ENCODE measurements around the gene SPTAN1. TPM values are rescaled to one million over a fixed set of nuclear protein-coding genes. Genes with fewer than 3 reads are reported as not detected.

The SPTAN1 gene
- total RNA-seq, 1 donor from 2014 or later, result 286 TPM

GRCh38 chr9:128588581-128589233 lies 36.3 kb downstream of the SPTAN1 start:
- intact Hi-C loops (cut with micrococcal nuclease), result no loop called here
- peaks cover 86% of the 10 kb centered on the region for H3K36me3 Mint-ChIP-seq (ENCODE audit: low read depth)
- no peak for DNase-seq (ENCODE audit: low spot score)

GRCh38 chr9:128593039-128593438 lies 40.7 kb downstream of the SPTAN1 start:
- Mint-ChIP-seq H3K36me3 (ENCODE audit: low read depth) (peaks cover 70% of the 10 kb centered on the region), H3K4me1 (ENCODE audit: low read depth) (peaks cover 5% of the 10 kb centered on the region), H3K27me3 (ENCODE audit: low read depth) (no peaks in the 10 kb centered on the region), H3K9me3 (no peaks in the 10 kb centered on the region), H3K4me3 (ENCODE audit: low read depth) (no peak overlapping the region), H3K27ac (no peak overlapping the region)
- no peak for DNase-seq (ENCODE audit: low spot score)
- intact Hi-C loops (cut with micrococcal nuclease), result no loop called here

More at GRCh38 chr9:128588581-128589233, 36.3 kb downstream of the SPTAN1 start:
- Mint-ChIP-seq H3K9me3 (no peaks in the 10 kb centered on the region), H3K27ac (peak overlapping the region; percentile 52), H3K27me3 (ENCODE audit: low read depth) (no peaks in the 10 kb centered on the region), H3K4me1 (ENCODE audit: low read depth) (peaks cover 10% of the 10 kb centered on the region), H3K4me3 (ENCODE audit: low read depth) (no peak overlapping the region)

- Mint-ChIP-seq H3K4me3 (ENCODE audit: low read depth) (no peak overlapping the region), H3K36me3 (ENCODE audit: low read depth) (peaks cover 68% of the 10 kb centered on the region), H3K4me1 (ENCODE audit: low read depth) (peaks cover 2% of the 10 kb centered on the region), H3K27ac (no peak overlapping the region), H3K27me3 (ENCODE audit: low read depth) (no peaks in the 10 kb centered on the region), H3K9me3 (no peaks in the 10 kb centered on the region)
- no peak for DNase-seq (ENCODE audit: low spot score)
- intact Hi-C loops (cut with micrococcal nuclease), result no loop called here
These were observed 41.5 kb downstream of the SPTAN1 start for GRCh38 chr9:128593856-128594255.

GRCh38 chr9:128595471-128595870 lies 43.1 kb downstream of the SPTAN1 start:
- Mint-ChIP-seq H3K4me1 (ENCODE audit: low read depth) (peaks cover 2% of the 10 kb centered on the region), H3K9me3 (no peaks in the 10 kb centered on the region), H3K27me3 (ENCODE audit: low read depth) (no peaks in the 10 kb centered on the region), H3K4me3 (ENCODE audit: low read depth) (no peak overlapping the region), H3K27ac (no peak overlapping the region), H3K36me3 (ENCODE audit: low read depth) (peaks cover 70% of the 10 kb centered on the region)
- DNase-seq (ENCODE audit: low spot score), result no peak
- intact Hi-C loops (cut with micrococcal nuclease), result no loop called here

GRCh38 chr9:128600099-128600498 lies 47.7 kb downstream of the SPTAN1 start:
- no peak overlapping the region for H3K4me3 Mint-ChIP-seq (ENCODE audit: low read depth)
- intact Hi-C loops (cut with micrococcal nuclease), result no loop called here

GRCh38 chr9:128603697-128604096 lies 51.3 kb downstream of the SPTAN1 start:
- intact Hi-C loops (cut with micrococcal nuclease), result no loop called here
- Mint-ChIP-seq H3K4me3 (ENCODE audit: low read depth) (no peak overlapping the region), H3K27me3 (ENCODE audit: low read depth) (no peaks in the 10 kb centered on the region), H3K9me3 (no peaks in the 10 kb centered on the region), H3K27ac (no peak overlapping the region), H3K36me3 (ENCODE audit: low read depth) (peaks cover 67% of the 10 kb centered on the region), H3K4me1 (ENCODE audit: low read depth) (no peaks in the 10 kb centered on the region)
- no peak for DNase-seq (ENCODE audit: low spot score)

More at GRCh38 chr9:128600099-128600498, 47.7 kb downstream of the SPTAN1 start:
- H3K4me1 Mint-ChIP-seq (ENCODE audit: low read depth), result no peaks in the 10 kb centered on the region
- no peak for DNase-seq (ENCODE audit: low spot score)
- H3K27ac Mint-ChIP-seq, result no peak overlapping the region
- H3K36me3 Mint-ChIP-seq (ENCODE audit: low read depth), result peaks cover 63% of the 10 kb centered on the region
- no peaks in the 10 kb centered on the region for H3K9me3 Mint-ChIP-seq
- H3K27me3 Mint-ChIP-seq (ENCODE audit: low read depth), result no peaks in the 10 kb centered on the region

- H3K4me1 Mint-ChIP-seq (ENCODE audit: low read depth), result no peaks in the 10 kb centered on the region
- H3K36me3 Mint-ChIP-seq (ENCODE audit: low read depth), result peaks cover 76% of the 10 kb centered on the region
- no peaks in the 10 kb centered on the region for H3K27me3 Mint-ChIP-seq (ENCODE audit: low read depth)
- no peak overlapping the region for H3K27ac Mint-ChIP-seq
- no peak overlapping the region for H3K4me3 Mint-ChIP-seq (ENCODE audit: low read depth)
- no peaks in the 10 kb centered on the region for H3K9me3 Mint-ChIP-seq
- no peak for DNase-seq (ENCODE audit: low spot score)
- intact Hi-C loops (cut with micrococcal nuclease), result no loop called here
These were observed 55.4 kb downstream of the SPTAN1 start for GRCh38 chr9:128607642-128608350.

- no peak for DNase-seq (ENCODE audit: low spot score)
- H3K27ac Mint-ChIP-seq, result no peak overlapping the region
- no peaks in the 10 kb centered on the region for H3K9me3 Mint-ChIP-seq
- H3K36me3 Mint-ChIP-seq (ENCODE audit: low read depth), result peaks cover 78% of the 10 kb centered on the region
- H3K27me3 Mint-ChIP-seq (ENCODE audit: low read depth), result no peaks in the 10 kb centered on the region
- no peak overlapping the region for H3K4me3 Mint-ChIP-seq (ENCODE audit: low read depth)
- no peaks in the 10 kb centered on the region for H3K4me1 Mint-ChIP-seq (ENCODE audit: low read depth)
- intact Hi-C loops (cut with micrococcal nuclease), result no loop called here
These were observed 58.5 kb downstream of the SPTAN1 start for GRCh38 chr9:128610897-128611296.

GRCh38 chr9:128611600-128612394 lies 59.4 kb downstream of the SPTAN1 start:
- Mint-ChIP-seq H3K36me3 (ENCODE audit: low read depth) (peaks cover 80% of the 10 kb centered on the region), H3K27me3 (ENCODE audit: low read depth) (no peaks in the 10 kb centered on the region), H3K9me3 (no peaks in the 10 kb centered on the region), H3K4me3 (ENCODE audit: low read depth) (no peak overlapping the region), H3K27ac (no peak overlapping the region), H3K4me1 (ENCODE audit: low read depth) (no peaks in the 10 kb centered on the region)
- DNase-seq (ENCODE audit: low spot score), result no peak
- intact Hi-C loops (cut with micrococcal nuclease), result no loop called here

GRCh38 chr9:128614728-128615127 lies 62.3 kb downstream of the SPTAN1 start:
- intact Hi-C loops (cut with micrococcal nuclease), result no loop called here
- H3K9me3 Mint-ChIP-seq, result no peaks in the 10 kb centered on the region
- H3K4me1 Mint-ChIP-seq (ENCODE audit: low read depth), result no peaks in the 10 kb centered on the region
- no peaks in the 10 kb centered on the region for H3K27me3 Mint-ChIP-seq (ENCODE audit: low read depth)
- H3K36me3 Mint-ChIP-seq (ENCODE audit: low read depth), result peaks cover 80% of the 10 kb centered on the region
- H3K4me3 Mint-ChIP-seq (ENCODE audit: low read depth), result no peak overlapping the region
- H3K27ac Mint-ChIP-seq, result no peak overlapping the region
- no peak for DNase-seq (ENCODE audit: low spot score)

GRCh38 chr9:128615571-128615970 lies 63.2 kb downstream of the SPTAN1 start:
- Mint-ChIP-seq H3K27ac (no peak overlapping the region), H3K4me1 (ENCODE audit: low read depth) (no peaks in the 10 kb centered on the region), H3K9me3 (no peaks in the 10 kb centered on the region), H3K27me3 (ENCODE audit: low read depth) (no peaks in the 10 kb centered on the region), H3K4me3 (ENCODE audit: low read depth) (no peak overlapping the region), H3K36me3 (ENCODE audit: low read depth) (peaks cover 78% of the 10 kb centered on the region)
- DNase-seq (ENCODE audit: low spot score), result no peak
- intact Hi-C loops (cut with micrococcal nuclease), result no loop called here

GRCh38 chr9:128617943-128618342 lies 65.6 kb downstream of the SPTAN1 start:
- Mint-ChIP-seq H3K27ac (no peak overlapping the region), H3K9me3 (no peaks in the 10 kb centered on the region), H3K4me1 (ENCODE audit: low read depth) (no peaks in the 10 kb centered on the region), H3K27me3 (ENCODE audit: low read depth) (no peaks in the 10 kb centered on the region), H3K4me3 (ENCODE audit: low read depth) (no peak overlapping the region), H3K36me3 (ENCODE audit: low read depth) (peaks cover 72% of the 10 kb centered on the region)
- no peak for DNase-seq (ENCODE audit: low spot score)
- intact Hi-C loops (cut with micrococcal nuclease), result no loop called here

- Mint-ChIP-seq H3K4me3 (ENCODE audit: low read depth) (no peak overlapping the region), H3K36me3 (ENCODE audit: low read depth) (peaks cover 64% of the 10 kb centered on the region), H3K27ac (no peak overlapping the region)
These were observed 66.7 kb downstream of the SPTAN1 start for GRCh38 chr9:128619127-128619526.

More at GRCh38 chr9:128619127-128619526, 66.7 kb downstream of the SPTAN1 start:
- Mint-ChIP-seq H3K27me3 (ENCODE audit: low read depth) (no peaks in the 10 kb centered on the region), H3K4me1 (ENCODE audit: low read depth) (no peaks in the 10 kb centered on the region), H3K9me3 (no peaks in the 10 kb centered on the region)
- intact Hi-C loops (cut with micrococcal nuclease), result no loop called here
- no peak for DNase-seq (ENCODE audit: low spot score)

Data from activated T-helper 2 cell treated with anti-CD3 and anti-CD28 coated beads, Interferon-gamma antibody, Interleukin-2, Interleukin-4, amounts not matched to agents 10 μg/mL and 5 μg/mL and 100 μg/mL, durations not matched to agents 14 hours and 24 hours and 36 hours (primary cell).